HG03565 (cell line): ENCODE results near the gene VTN.

Experiments used
- ATAC-seq: cut with Tn5 transposase; IDR thresholded peaks from one replicate; pipeline ENCODE4 v1.9.1; 2021; ENCODE audit warnings: mild to moderate bottlenecking, moderate library complexity; ENCODE audit not compliant: unreplicated experiment

Gene VTN, protein sequence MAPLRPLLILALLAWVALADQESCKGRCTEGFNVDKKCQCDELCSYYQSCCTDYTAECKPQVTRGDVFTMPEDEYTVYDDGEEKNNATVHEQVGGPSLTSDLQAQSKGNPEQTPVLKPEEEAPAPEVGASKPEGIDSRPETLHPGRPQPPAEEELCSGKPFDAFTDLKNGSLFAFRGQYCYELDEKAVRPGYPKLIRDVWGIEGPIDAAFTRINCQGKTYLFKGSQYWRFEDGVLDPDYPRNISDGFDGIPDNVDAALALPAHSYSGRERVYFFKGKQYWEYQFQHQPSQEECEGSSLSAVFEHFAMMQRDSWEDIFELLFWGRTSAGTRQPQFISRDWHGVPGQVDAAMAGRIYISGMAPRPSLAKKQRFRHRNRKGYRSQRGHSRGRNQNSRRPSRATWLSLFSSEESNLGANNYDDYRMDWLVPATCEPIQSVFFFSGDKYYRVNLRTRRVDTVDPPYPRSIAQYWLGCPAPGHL

DNA sequence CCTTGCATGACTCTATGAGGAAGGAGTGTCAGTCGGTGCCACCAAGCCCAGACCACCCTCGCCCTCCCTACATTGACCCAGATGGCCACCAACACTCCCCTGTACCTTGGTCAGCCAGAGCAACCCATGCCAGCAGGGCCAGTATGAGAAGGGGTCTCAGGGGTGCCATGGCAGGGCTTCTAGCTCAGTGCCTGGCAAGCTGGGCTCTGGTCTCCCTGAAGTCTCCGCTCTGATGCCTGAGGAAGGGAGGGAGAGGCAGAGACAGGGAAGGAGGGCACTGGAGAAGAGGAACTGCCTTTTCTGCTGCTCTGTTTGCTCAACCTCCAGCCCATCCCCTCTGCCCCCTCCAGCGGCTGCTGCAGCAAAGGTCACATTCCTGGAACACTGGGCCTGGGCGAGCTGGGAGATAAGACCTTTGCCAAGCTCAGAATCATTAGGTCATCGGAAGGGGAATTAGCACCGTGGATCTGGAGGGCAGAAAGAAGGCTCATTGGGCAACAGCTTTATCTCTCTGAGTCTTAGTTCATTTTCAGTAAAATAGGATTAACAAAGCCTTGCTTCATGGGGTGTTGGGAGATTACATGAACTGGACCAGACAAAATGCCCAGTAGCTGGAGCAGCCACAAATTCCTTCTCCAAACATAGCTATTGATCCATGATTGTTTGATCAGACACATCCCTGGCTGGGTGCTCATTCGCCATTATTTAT lies at the start of gene VTN:
Gene VTN, minus strand, starts transcription at position 273 of the 709 bp plus-strand sequence. Its CDS starts 104 bp downstream, at position 169.
- ATAC-seq: no peak

DNA sequence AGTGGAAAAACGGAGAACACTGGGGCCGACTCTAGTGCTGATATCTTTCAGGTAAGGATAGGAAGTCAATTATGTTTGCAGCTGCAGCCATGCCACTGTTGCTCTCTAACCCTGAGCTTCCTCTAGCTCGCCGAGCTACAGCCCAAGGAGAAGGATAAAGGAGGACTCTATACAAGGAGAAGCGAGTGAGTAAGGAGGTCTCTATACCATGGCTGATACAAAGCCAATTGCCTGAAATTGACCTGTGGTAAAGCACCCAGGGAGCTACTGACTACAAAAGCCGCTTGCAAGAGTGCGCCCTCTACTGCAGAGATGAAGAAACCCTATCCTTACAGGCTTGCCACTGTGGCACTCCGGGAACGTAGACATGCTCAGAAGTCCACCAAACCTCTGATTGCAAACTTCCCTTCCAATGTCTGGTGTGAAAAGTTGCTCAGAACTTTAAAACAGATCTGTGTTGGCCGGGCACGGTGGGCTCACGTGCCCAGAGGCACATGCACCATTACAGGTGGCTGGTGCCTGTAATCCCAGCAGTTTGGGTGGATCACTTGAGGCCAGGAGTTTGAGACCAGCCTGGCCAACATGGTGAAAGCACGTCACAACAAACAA lies 46.7 kb upstream of the VTN start:
- peak; percentile 74 for ATAC-seq

DNA sequence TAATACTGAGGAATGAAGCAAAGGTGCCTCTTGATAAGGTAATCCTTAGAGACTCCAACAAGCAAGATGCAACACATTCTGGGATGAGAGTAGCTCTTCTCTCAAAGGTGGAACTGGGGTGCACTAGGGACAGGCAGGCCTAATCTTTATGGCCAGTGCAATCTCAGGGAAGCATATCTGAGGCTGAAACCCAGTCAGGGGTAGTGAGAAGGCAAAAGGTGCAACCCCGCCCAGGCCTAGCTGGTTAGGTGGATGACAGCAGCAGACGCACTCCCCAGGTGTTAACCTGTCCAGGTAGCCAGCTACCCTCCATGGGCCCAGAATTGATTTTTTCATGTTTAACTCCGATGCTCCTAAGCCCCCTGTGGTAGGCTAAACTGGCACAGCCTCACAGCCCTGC lies 45.8 kb upstream of the VTN start:
- no peak for ATAC-seq

DNA sequence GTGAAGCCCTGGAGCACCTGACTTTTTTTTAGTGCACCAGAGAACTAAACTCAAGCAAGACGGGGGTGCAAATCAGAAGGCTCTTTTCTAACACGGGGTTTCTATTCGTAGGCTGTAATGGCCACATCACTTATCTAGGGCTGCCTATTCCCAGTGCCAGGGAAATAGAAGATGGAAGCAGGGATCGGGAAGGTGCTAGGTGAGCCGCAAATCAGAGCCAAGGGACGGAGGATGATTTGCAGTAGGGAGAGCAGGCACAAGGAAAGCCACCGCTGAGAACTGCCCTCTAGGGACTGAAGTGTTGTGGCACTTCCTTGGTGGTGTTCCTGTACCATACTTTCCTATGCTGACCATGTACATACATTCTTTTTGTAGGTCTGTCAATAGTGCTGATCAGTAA lies 43.7 kb upstream of the VTN start:
- no peak for ATAC-seq

DNA sequence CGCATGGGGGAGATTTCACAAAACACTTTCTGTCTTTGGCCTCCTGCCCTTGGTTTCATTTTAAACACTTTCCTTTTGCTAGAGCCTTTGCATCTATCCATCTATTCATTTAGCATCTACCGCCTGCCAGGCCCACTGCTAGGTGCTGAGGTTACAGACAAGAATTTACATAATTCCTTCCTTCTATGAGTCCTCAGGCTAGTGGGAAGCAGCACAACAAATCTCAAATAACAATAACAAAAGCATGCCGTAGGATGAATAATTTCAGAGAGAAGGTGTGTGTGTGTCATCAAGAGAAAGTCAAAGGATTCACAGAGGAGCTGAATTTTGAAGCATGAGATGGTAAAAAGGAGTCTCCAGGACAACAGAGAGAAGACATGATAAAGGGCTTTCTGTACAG lies 42.0 kb upstream of the VTN start:
- no peak for ATAC-seq

DNA sequence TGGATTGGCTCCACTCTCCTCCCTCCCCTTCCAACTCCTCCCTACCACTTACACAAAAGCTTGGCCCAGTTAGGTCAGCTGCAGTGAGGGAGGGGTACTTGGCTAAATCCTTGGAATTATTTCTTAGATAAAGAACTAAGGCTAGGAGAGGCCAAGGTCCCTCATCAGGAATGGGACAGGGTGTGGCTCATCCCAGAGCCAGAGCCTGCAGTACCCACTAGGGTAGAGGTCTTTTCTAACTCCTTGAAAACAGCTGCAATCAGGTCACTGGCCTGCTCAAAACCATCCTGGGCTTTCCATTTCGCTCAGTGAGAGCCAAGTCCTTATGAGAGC lies 37.8 kb upstream of the VTN start:
- ATAC-seq: no peak

DNA sequence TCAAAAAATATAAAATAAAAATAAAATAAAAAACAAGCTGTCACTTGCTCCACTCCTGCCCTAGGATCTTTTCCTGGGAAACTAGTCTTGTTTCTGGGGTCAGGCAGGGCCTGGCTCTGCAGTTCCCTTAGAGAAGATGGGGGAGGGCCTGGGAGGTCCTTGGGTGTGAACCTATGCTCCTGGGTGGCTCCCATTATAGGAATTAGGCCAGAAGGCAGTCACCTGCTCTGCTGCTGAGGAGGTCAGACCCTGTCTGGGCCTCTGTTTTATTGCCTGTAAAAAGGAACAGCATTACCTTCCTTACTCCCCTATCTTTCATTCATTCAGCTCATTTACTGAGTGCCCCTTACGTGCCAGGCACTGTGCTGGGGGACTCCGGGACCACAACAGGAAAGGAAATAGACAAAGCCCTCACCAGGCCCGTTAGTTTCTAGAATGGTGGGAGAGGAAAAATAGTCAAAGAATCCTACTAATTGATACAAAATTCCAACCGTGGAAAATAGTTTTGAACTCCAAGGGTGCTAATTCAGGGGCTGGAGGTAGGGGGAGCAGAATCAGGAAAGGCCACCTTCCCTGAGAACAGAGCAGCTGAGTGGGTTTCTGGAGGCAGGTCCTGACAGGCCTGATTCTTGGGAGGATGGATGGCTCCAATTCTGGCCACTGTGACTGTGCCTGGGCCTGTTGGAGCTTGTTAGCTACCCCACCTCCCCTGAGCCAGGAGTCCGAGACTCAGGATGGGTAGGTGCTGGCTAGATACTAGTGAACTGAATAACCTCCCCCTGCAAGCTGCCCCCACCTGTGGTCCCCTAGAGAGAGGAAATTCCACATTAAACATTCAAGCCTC lies 37.2 kb upstream of the VTN start:
- no peak for ATAC-seq

DNA sequence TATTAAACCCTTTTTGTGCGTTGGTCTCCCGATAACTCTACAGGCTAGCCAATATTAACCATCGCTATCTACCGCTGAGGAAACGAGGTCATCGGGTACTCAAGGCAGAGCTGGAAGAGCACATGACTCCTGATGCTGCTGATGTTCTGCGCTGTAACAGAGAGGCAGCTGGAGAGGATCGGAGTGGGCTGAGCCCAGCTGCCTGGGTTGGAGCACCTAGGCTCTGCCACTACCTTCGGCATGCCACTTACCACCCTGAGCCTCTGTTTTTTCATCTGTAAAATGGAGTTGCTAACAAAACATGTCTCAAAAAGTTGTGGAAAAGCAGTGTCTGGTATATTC lies 36.3 kb upstream of the VTN start:
- no peak for ATAC-seq

DNA sequence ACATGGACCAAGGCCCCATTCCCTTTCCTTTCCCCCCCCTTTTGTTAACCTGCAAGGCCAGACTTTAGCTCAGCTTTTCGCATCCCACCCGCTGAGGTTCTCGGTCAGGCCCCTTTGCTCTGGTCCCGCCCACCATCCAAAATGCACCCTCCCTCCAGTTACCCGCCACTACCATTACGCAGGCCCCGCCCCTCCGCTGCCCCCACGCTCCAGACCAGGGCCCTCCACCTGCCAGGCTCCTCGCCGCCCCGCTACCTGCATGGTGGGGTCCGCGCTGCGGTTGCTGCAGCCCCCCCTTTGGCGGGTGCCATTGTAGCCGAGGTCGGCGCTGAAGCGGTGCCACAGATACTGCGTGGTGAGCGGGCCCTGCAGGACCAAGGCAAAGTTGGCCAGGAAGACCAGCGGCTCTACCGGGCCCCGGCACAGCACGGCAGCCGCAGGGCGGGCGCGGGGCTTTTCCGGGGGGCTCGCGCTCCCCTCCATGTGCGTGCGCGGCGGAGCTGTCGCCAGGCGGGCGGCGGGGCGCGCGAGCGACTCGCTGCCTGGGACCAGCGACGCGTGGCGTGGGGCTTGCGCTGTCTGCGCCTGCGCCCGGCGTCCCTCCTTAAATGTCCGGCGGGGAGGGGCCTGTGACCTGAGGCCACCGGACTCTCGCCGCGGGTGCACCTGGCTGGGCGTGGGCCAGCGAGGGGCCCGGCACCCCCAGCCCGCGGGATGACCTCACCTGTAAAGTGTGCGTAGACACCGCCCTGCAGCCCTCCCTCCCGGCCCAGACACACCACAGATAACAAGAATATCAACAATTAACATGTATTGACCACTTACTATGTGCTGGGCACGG lies 35.7 kb upstream of the VTN start, which contains the start of gene SLC46A1:
Gene SLC46A1, minus strand, starts transcription at position 581 of the 841 bp plus-strand sequence. Its CDS starts 98 bp downstream, at position 483.
- peak; percentile 66 for ATAC-seq

DNA sequence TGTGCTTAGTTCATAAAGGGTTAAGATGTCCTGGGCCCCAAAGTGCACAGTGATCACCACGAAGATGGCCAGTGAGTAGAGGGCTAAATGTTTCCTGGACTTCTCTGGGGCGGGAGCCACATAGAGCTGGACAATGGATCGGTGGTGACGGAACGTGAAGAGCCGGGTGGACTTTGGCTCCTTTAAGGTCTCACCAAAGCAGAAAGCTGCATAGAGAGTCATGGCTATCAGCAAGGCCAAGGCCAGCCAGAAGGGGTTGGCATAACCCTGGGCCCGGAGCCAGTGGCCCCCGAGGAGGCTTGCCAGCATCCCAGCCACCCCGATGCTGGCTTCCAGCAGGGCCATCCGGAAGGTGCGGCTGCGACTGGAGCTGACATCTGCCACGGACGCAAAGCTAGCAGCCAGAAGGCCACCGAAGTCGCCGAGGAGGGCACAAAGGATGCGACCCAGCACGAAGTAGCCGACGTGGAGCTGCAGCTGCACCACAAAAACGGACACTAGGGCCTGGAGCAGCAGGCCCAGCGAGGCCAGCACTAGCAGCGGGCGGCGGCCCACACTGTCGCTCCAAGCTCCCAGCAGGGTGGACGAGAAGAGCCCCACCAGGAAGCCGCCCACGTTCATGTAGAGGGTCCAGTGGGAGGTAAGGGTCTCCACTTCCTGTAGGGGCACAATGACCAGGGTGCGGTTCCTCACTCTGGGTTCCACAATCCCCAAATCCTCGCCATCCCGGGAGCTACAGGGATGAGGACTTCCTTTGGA lies 34.9 kb upstream of the VTN start:
- no peak for ATAC-seq

DNA sequence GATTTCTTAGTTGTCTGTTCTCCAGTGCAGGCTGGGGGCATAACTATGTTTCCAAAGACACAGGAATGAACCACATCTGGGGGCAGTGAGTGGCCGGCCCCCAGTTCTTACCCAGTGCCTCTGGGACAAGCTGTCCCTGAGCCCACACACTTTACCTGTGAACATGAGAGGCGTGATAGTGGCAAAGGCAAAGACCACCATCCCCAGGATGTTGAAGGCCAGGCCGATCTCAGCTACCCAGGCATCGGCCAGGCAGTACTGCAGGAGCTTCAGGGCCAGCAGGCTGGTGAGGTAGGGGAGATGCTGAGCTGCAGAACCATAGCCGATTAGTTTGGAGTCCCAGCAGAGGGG lies 34.3 kb upstream of the VTN start:
- ATAC-seq: no peak

DNA sequence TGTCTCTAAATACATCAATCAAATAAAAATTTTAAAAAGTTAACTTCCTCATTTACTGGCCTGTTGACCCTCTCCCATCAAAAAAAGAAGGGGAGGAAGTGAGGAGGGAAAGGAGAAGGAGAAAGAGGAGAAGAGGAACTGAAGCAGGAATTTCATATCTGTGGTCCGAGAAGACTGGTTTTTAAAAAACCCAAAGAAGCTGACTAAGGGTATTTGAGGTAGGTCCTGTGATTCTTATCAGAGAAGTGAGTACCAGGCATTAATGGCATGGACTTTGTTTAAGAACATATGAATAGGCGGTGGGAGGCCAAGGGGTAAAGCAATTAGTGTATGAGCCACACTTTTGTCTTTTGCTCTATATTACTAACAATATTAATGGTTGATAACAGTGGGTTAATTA lies 33.9 kb upstream of the VTN start:
- ATAC-seq: no peak

DNA sequence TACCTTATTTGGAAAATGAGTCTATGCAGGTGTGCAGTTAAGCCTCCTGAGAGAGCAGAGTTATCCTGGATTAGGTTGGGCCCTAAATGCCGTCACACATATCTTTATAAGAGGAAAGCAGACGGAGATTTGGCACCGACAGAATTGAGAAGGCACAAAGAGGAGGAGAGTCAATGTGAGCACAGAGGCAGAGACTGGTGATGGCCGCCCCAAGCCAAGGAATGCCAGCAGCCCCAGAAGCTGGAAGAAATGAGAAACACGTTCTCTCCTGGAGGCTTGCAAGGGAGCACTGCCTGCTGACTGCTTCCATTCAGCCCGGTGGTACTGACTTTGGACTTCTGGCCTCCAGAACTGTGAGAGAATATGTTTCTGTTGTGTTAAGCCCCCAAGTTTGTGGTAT lies 32.7 kb upstream of the VTN start:
- no peak for ATAC-seq

DNA sequence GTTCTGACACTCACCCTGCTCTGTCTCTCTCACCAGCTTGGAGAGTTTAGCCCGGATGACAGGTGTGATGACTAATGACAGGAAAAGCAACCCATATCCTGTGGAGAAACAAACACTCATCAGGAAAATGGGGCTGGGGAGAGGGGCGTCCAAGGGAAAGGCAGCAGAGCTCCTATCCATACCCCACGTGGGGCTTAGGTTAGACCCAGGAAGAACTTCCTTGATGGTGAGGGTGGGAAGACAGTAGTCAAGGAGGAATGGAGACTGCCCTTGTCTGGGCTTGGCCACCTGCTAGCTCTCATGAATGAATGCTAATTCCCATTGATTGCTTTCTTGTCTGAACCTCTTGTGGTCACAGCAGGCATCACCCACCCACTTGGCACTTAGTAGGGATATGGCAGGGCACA lies 32.1 kb upstream of the VTN start:
- no peak for ATAC-seq

DNA sequence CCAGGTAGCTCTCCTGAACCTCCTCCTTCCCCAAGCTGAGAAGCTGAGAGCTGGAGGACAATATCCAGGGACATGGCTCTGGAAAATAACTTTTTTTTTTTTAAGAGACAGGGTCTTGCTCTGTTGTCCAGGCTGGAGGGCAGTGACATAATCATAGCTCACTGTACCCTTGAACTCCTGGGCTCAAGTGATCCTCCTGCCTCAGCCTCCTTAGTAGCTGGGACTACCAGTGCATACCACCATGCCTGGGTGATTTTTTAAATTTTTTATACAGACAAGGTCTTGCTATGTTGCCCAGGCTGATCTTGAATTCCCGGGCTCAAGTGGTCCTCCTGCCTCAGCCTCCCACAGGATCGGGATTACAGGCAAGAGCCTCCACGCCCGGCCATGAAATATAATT lies 29.7 kb upstream of the VTN start:
- no peak for ATAC-seq

DNA sequence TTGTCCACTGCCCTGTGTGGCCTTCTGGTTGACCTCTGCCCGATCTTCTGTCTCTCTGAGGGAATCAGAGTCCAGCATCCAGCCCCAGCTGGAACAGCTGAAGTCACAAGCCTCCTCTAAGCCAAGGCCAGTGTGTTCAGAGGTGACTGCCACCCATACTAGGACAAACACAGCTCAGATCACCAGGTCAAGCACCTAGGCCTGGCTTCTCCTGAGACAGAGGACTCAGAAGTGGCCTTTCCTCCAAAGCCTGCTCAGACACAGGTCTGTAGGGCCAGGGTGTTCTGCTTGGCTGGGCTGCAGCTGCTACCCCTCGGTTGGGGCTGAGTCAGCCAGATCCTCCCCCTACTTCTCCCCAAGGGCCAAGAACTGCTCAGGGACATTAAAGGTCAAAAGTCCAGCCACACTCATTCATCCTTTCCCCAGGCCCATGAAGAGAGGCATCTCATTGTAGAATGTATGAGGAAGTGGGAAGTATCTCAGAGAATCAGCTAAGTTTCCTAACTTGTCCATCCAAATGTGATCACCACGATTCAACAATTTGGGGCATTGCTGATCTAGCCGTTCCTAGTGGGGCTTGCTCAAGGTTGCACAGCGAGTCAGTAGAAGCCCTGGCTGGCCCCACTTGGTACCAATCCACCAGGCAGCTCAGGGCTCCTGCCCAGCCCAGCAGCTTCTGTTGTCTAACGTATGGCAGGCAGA lies 28.3 kb upstream of the VTN start:
- no peak for ATAC-seq

DNA sequence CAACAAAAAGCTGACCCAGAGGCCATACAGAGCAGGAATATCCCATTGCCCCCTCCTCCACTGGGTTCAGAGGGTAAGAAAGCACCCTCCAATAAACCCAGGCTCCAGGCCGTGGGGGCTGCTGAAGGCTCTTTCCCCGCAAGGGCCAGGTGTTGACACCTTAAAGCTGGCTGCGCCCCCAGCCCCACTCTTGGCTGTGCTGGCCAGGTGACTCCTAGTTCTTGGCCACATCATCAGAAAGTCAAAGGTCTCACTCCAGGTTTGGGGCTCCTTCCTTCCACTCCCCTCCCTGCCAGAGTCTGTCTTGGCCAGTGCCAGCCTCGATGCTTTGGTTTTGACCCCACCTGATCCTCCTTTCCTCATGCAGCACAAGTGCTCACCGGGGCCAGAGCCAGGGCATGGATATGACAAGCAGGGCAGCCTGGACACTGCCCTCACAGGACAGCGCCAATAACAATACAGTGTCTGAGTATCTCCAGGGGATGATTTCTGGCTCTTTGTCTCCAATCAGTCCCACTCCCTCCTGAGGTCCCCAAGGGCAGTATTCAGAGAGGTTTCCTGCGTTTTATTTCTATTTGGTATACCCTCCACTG lies 27.7 kb upstream of the VTN start:
- no peak for ATAC-seq

DNA sequence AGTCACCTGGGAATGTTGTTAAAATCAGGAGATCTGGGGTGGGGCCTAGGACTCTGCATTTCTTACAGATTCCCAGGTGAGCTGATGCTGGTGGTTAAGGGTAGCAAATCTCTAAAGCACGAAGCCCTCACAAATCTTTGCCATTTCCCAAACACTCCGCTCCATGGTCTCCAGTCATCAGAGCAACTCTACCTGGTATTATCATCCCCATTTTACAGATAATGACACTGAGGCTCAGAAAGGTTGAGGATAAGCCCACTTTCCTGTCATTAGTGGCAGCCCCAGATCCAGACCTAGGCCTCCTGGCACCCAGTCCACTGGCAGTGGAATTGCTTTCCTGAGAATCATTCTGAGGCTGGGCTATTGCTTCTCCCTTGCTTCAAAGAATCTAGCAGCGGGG lies 27.2 kb upstream of the VTN start:
- no peak for ATAC-seq
